GM23338 (cell line): ENCODE data around the gene SON. TPM values are rescaled to one million over a fixed set of nuclear protein-coding genes. Genes with fewer than 3 reads are reported as not detected.

Experiments
- ATAC-seq: fragments of 200-7000 bp; cut with Tn5 transposase; 3 replicates; pipeline ENCODE4 v1.9.1; 2020
- DNase-seq: peaks from one replicate; pipeline ENCODE4 v3.0.0-alpha.2; 2015; ENCODE audit warnings: low spot score
- H2AFZ ChIP-seq: fragments of 200-600 bp; sonication (generic); 2 replicates; pipeline ENCODE4 v1.8.0; 2016; ENCODE audit warnings: antibody characterized with exemption, mild to moderate bottlenecking, moderate library complexity
- H3F3A ChIP-seq: fragments of 200-600 bp; sonication (generic); replicated peaks from 2 replicates; pipeline ENCODE4 v1.8.0; 2017; ENCODE audit warnings: antibody characterized with exemption, mixed run types, low read depth
- H3K27ac ChIP-seq: fragments of 200-600 bp; sonication (generic); 2 replicates; pipeline ENCODE4 v1.6.1; 2016; ENCODE audit warnings: low read depth
- H3K27me3 ChIP-seq: fragments of 200-600 bp; sonication (generic); 2 replicates; pipeline ENCODE4 v1.8.0; 2016; ENCODE audit warnings: mild to moderate bottlenecking, mixed run types, moderate library complexity; ENCODE audit not compliant: insufficient read depth
- H3K36me3 ChIP-seq: fragments of 200-600 bp; sonication (generic); 2 replicates; pipeline ENCODE4 v1.8.0; 2016; ENCODE audit warnings: mild to moderate bottlenecking; ENCODE audit not compliant: insufficient read depth
- H3K4me1 ChIP-seq: fragments of 200-600 bp; sonication (generic); 2 replicates; pipeline ENCODE4 v1.8.0; 2016; ENCODE audit warnings: mild to moderate bottlenecking, moderate library complexity; ENCODE audit not compliant: insufficient read depth
- H3K4me2 ChIP-seq: fragments of 200-600 bp; sonication (generic); 2 replicates; pipeline ENCODE4 v1.7.1; 2017; ENCODE audit warnings: mixed run types
- H3K4me3 ChIP-seq: fragments of 200-600 bp; sonication (generic); 2 replicates; pipeline ENCODE4 v1.6.1; 2016; ENCODE audit warnings: mixed run types
- H3K79me2 ChIP-seq: fragments of 200-600 bp; sonication (generic); replicated peaks from 2 replicates; pipeline ENCODE4 v1.8.0; 2017; ENCODE audit warnings: mild to moderate bottlenecking; ENCODE audit not compliant: insufficient read depth
- H3K9me2 ChIP-seq: fragments of 200-600 bp; sonication (generic); 2 replicates; pipeline ENCODE4 v1.8.0; 2017; ENCODE audit not compliant: insufficient read depth
- H4K20me1 ChIP-seq: fragments of 200-600 bp; sonication (generic); replicated peaks from 2 replicates; pipeline ENCODE4 v1.8.0; 2017; ENCODE audit warnings: mild to moderate bottlenecking; ENCODE audit not compliant: insufficient read depth
- H3K27ac Mint-ChIP-seq: 2 replicates; pipeline ENCODE4 v1.8.0; 2020; ENCODE audit warnings: inconsistent platforms, mild to moderate bottlenecking, moderate library complexity, mixed read lengths
- H3K27me3 Mint-ChIP-seq: 3 replicates; pipeline ENCODE4 v1.8.0; 2022; ENCODE audit warnings: low read depth, mild to moderate bottlenecking, moderate library complexity, mixed read lengths, inconsistent platforms; ENCODE audit not compliant: insufficient read depth, poor library complexity
- H3K36me3 Mint-ChIP-seq: 3 replicates; pipeline ENCODE4 v1.8.0; 2021; ENCODE audit warnings: low read depth, mild to moderate bottlenecking, inconsistent platforms, moderate library complexity, mixed read lengths
- H3K4me1 Mint-ChIP-seq: 3 replicates; pipeline ENCODE4 v1.8.0; 2020; ENCODE audit warnings: mild to moderate bottlenecking, inconsistent platforms, mixed read lengths
- H3K4me3 Mint-ChIP-seq: 3 replicates; pipeline ENCODE4 v1.8.0; 2021; ENCODE audit warnings: moderate library complexity, mild to moderate bottlenecking, inconsistent platforms, mixed read lengths
- H3K9me3 Mint-ChIP-seq: 3 replicates; pipeline ENCODE4 v1.8.0; 2020; ENCODE audit warnings: moderate library complexity, mild to moderate bottlenecking, inconsistent platforms, mixed read lengths
- EZH2 ChIP-seq: fragments of 200-600 bp; sonication (generic); IDR thresholded peaks from one replicate; pipeline ENCODE4 v1.8.0; 2017; ENCODE audit warnings: antibody characterized with exemption, mild to moderate bottlenecking, low read depth; ENCODE audit not compliant: unreplicated experiment
- EZH2phosphoT487 ChIP-seq: fragments of 200-600 bp; sonication (generic); IDR thresholded peaks from one replicate; pipeline ENCODE4 v1.8.1; 2018; ENCODE audit warnings: antibody characterized with exemption; ENCODE audit not compliant: unreplicated experiment
- JUNB ChIP-seq: IDR thresholded peaks from one replicate; pipeline ENCODE4 v1.6.1; 2016; ENCODE audit warnings: antibody characterized with exemption; ENCODE audit not compliant: unreplicated experiment
- NANOG ChIP-seq: IDR thresholded peaks from 2 replicates; pipeline ENCODE4 v1.6.1; 2016; ENCODE audit warnings: antibody characterized with exemption, borderline replicate concordance
- POLR2AphosphoS5 ChIP-seq: IDR thresholded peaks from 2 replicates; pipeline ENCODE4 v1.6.1; 2016; ENCODE audit warnings: antibody characterized with exemption, low read depth
- STAT1 ChIP-seq: IDR thresholded peaks from one replicate; pipeline ENCODE4 v1.6.1; 2016; ENCODE audit warnings: antibody characterized with exemption; ENCODE audit not compliant: unreplicated experiment
- ZNF114 ChIP-seq: fragments of 250-450 bp; sonication (Bioruptor Pico); IDR thresholded peaks from 2 replicates; pipeline ENCODE4 v1.5.0; 2020; ENCODE audit warnings: mild to moderate bottlenecking, moderate library complexity
- ZNF331 ChIP-seq: fragments of 250-450 bp; sonication (Bioruptor Pico); IDR thresholded peaks from 2 replicates; pipeline ENCODE4 v1.5.0; 2020; ENCODE audit warnings: low read depth, mild to moderate bottlenecking, moderate library complexity
- polyA plus RNA-seq: library from polyadenylated mRNA; unstranded; fragments of >200 nt; fragmentation: Nextera tagmentation; extraction: Ambion mirVana; gene quantifications from 2 replicates; pipeline ENCODE4 v1.2.1, GENCODE V29; 2016
- total RNA-seq: library from RNA; depleted of rRNA; stranded (reverse); fragments of >200 nt; shearing (Covaris generic); gene quantifications from 2 replicates; pipeline ENCODE4 v1.2.3, GENCODE V29; 2014
- TF ChIP-seq, protein P1 (sequence below): fragments of 250-450 bp; sonication (Bioruptor Pico); IDR thresholded peaks from 2 replicates; pipeline ENCODE4 v1.5.0; 2020; ENCODE audit warnings: mild to moderate bottlenecking, moderate library complexity
- TF ChIP-seq, protein P2 (sequence below), 2 experiments: fragments of 200-600 bp in 1 of 2; sonication (generic) in 1 of 2; conservative IDR thresholded peaks; 2 replicates each; pipeline versions ENCODE4 v1.5.1 to v1.6.1; 2016 to 2017; ENCODE audit warnings: antibody characterized with exemption in 2 of 2, low read depth in 2 of 2, mild to moderate bottlenecking in 2 of 2, moderate library complexity in 1 of 2

Gene SON
- total and polyA plus RNA-seq, 2 experiments from 2014 or later = 361 to 1,421 TPM

DNA sequence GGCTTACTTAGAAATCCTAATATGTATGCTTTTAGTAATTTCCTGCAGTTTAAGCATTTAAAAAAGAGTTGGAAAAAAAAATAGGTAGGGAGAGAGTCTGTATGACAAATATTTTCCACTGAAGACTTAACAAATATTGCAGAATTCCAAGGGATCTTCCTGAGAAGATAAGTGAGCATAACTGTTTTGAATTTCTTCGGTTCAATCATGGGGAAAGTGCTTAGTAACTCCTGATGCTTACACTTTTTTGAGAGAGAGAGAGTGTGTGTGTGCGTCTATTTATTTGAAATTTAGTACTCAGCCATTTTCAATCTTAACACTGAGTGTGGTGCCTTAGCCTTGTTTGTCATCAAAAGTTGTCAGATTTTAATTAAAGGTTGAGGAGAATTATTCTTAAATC is 18.5 kb downstream of the SON start (continued):
- TF ChIP-seq, protein P1, sequence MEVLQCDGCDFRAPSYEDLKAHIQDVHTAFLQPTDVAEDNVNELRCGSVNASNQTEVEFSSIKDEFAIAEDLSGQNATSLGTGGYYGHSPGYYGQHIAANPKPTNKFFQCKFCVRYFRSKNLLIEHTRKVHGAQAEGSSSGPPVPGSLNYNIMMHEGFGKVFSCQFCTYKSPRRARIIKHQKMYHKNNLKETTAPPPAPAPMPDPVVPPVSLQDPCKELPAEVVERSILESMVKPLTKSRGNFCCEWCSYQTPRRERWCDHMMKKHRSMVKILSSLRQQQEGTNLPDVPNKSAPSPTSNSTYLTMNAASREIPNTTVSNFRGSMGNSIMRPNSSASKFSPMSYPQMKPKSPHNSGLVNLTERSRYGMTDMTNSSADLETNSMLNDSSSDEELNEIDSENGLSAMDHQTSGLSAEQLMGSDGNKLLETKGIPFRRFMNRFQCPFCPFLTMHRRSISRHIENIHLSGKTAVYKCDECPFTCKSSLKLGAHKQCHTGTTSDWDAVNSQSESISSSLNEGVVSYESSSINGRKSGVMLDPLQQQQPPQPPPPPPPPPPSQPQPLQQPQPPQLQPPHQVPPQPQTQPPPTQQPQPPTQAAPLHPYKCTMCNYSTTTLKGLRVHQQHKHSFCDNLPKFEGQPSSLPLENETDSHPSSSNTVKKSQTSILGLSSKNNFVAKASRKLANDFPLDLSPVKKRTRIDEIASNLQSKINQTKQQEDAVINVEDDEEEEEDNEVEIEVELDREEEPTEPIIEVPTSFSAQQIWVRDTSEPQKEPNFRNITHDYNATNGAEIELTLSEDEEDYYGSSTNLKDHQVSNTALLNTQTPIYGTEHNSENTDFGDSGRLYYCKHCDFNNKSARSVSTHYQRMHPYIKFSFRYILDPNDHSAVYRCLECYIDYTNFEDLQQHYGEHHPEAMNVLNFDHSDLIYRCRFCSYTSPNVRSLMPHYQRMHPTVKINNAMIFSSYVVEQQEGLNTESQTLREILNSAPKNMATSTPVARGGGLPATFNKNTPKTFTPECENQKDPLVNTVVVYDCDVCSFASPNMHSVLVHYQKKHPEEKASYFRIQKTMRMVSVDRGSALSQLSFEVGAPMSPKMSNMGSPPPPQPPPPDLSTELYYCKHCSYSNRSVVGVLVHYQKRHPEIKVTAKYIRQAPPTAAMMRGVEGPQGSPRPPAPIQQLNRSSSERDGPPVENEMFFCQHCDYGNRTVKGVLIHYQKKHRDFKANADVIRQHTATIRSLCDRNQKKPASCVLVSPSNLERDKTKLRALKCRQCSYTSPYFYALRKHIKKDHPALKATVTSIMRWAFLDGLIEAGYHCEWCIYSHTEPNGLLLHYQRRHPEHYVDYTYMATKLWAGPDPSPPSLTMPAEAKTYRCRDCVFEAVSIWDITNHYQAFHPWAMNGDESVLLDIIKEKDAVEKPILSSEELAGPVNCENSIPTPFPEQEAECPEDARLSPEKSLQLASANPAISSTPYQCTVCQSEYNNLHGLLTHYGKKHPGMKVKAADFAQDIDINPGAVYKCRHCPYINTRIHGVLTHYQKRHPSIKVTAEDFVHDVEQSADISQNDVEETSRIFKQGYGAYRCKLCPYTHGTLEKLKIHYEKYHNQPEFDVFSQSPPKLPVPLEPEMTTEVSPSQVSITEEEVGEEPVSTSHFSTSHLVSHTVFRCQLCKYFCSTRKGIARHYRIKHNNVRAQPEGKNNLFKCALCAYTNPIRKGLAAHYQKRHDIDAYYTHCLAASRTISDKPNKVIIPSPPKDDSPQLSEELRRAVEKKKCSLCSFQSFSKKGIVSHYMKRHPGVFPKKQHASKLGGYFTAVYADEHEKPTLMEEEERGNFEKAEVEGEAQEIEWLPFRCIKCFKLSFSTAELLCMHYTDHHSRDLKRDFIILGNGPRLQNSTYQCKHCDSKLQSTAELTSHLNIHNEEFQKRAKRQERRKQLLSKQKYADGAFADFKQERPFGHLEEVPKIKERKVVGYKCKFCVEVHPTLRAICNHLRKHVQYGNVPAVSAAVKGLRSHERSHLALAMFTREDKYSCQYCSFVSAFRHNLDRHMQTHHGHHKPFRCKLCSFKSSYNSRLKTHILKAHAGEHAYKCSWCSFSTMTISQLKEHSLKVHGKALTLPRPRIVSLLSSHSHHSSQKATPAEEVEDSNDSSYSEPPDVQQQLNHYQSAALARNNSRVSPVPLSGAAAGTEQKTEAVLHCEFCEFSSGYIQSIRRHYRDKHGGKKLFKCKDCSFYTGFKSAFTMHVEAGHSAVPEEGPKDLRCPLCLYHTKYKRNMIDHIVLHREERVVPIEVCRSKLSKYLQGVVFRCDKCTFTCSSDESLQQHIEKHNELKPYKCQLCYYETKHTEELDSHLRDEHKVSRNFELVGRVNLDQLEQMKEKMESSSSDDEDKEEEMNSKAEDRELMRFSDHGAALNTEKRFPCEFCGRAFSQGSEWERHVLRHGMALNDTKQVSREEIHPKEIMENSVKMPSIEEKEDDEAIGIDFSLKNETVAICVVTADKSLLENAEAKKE = no peak

DNA sequence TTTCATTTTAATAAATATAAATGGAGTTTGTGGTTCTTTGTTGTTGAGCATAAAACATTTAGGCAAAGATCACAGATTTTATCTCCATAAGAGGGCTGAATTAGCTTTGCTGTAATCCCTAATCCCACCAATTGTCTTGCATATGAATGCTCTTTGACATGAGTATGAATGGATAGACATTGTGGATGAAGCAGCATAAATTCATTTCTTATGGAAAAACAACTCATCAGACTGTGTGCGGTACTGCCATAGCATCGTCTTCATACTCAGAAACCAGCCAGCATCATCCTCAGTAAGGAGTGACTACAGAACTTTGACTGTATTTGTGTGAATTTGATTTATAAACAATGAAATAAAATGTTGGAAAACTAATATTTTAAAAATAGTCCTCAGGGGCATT is 19.6 kb downstream of the SON start:
- Histone ChIP-seq H4K20me1 (peaks cover 25% of the 10 kb centered on the region), H3K27ac (no peak overlapping the region)
- no peak for ATAC-seq

DNA sequence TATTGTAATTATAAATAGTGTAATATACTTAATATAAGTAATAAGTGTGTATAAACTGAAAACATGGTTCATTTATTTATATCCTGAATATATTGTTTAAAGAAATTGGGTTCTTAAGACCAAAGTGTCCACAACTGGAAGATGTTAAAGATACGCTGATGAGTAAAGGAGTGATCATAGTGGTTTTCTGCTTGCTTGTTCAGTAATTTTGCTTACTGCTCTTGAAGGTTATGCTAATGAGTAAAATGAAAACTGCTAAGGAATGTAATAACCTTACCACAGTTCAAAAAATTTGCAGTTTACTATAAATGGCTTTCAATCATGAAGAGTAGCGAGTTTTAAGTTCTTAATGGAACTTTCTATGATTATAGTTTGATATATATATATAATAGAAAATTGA is 23.7 kb downstream of the SON start:
- DNase-seq = no peak
- H3F3A ChIP-seq = no peaks in the 10 kb centered on the region
- TF ChIP-seq ZNF331 (CRISPR knock-in tag) = no peak
- no peak for TF ChIP-seq NANOG
- no peak for TF ChIP-seq POLR2AphosphoS5
- TF ChIP-seq EZH2phosphoT487 = no peak
- no peak for TF ChIP-seq STAT1
- no peak for TF ChIP-seq ZNF114 (CRISPR knock-in tag)
- TF ChIP-seq, protein P2, sequence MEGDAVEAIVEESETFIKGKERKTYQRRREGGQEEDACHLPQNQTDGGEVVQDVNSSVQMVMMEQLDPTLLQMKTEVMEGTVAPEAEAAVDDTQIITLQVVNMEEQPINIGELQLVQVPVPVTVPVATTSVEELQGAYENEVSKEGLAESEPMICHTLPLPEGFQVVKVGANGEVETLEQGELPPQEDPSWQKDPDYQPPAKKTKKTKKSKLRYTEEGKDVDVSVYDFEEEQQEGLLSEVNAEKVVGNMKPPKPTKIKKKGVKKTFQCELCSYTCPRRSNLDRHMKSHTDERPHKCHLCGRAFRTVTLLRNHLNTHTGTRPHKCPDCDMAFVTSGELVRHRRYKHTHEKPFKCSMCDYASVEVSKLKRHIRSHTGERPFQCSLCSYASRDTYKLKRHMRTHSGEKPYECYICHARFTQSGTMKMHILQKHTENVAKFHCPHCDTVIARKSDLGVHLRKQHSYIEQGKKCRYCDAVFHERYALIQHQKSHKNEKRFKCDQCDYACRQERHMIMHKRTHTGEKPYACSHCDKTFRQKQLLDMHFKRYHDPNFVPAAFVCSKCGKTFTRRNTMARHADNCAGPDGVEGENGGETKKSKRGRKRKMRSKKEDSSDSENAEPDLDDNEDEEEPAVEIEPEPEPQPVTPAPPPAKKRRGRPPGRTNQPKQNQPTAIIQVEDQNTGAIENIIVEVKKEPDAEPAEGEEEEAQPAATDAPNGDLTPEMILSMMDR (conservative IDR thresholded peaks at IDR 0.05; ENCODE audit: low read depth in 2 of 2) = no peak
- no peak for TF ChIP-seq EZH2
- no peak overlapping the region for H3K4me2 ChIP-seq
- no peaks in the 10 kb centered on the region for H3K4me1 Mint-ChIP-seq
- H3K4me1 ChIP-seq = no peaks in the 10 kb centered on the region
- no peak for ATAC-seq
- H3K27me3 ChIP-seq = no peaks in the 10 kb centered on the region
- no peak overlapping the region for H3K4me3 Mint-ChIP-seq
- no peaks in the 10 kb centered on the region for H3K9me2 ChIP-seq
- no peak overlapping the region for H3K4me3 ChIP-seq
- no peaks in the 10 kb centered on the region for H3K27me3 Mint-ChIP-seq
- H3K36me3 ChIP-seq = peaks cover 28% of the 10 kb centered on the region; the same call in 1 of the 2 replicates
- no peak overlapping the region for H2AFZ ChIP-seq
- no peak overlapping the region for H3K27ac Mint-ChIP-seq
- H3K79me2 ChIP-seq = peaks cover 24% of the 10 kb centered on the region
- peaks cover 46% of the 10 kb centered on the region for H3K36me3 Mint-ChIP-seq
- H4K20me1 ChIP-seq = peaks cover 9% of the 10 kb centered on the region
- no peak overlapping the region for H3K27ac ChIP-seq
- H3K9me3 Mint-ChIP-seq = no peaks in the 10 kb centered on the region

More for the DNA sequence above, 19.6 kb downstream of the SON start:
- H3K4me1 Mint-ChIP-seq = no peaks in the 10 kb centered on the region
- no peak overlapping the region for H3K4me2 ChIP-seq
- peaks cover 57% of the 10 kb centered on the region for H3K36me3 Mint-ChIP-seq
- no peaks in the 10 kb centered on the region for H3K27me3 ChIP-seq
- H3K9me2 ChIP-seq = no peaks in the 10 kb centered on the region
- no peak overlapping the region for H2AFZ ChIP-seq
- H3K36me3 ChIP-seq = peaks cover 50% of the 10 kb centered on the region
- no peak overlapping the region for H3K27ac Mint-ChIP-seq
- peaks cover 61% of the 10 kb centered on the region for H3K79me2 ChIP-seq
- H3K4me3 ChIP-seq = no peak overlapping the region
- H3K4me3 Mint-ChIP-seq = no peak overlapping the region
- no peak for DNase-seq
- H3K9me3 Mint-ChIP-seq = no peaks in the 10 kb centered on the region
- TF ChIP-seq JUNB (no peak), ZNF331 (CRISPR knock-in tag) (no peak), EZH2phosphoT487 (no peak)
- no peaks in the 10 kb centered on the region for H3K27me3 Mint-ChIP-seq
- H3F3A ChIP-seq = no peaks in the 10 kb centered on the region
- no peaks in the 10 kb centered on the region for H3K4me1 ChIP-seq
